H9 (cell line): ENCODE results near the gene LITAF. TPM values are rescaled to one million over a fixed set of nuclear protein-coding genes. Genes with fewer than 3 reads are reported as not detected.

ENCODE experiments used
- DNase-seq: peaks from one replicate; pipeline ENCODE4 v3.0.0-alpha.2; 2017
- H2AFZ ChIP-seq: one replicate; pipeline ENCODE4 v1.6.1; 2013; ENCODE audit warnings: mild to moderate bottlenecking, low read length, control low read depth, moderate library complexity
- H2AK5ac ChIP-seq: 2 replicates; pipeline ENCODE4 v1.6.1; 2013; ENCODE audit warnings: low read length, control low read depth, mixed read lengths; ENCODE audit not compliant: insufficient read length
- H2BK120ac ChIP-seq: one replicate; pipeline ENCODE4 v1.6.1; 2013; ENCODE audit warnings: low read depth, mild to moderate bottlenecking, low read length, control low read depth, inconsistent platforms; ENCODE audit not compliant: poor library complexity, severe bottlenecking
- H2BK12ac ChIP-seq: 2 replicates; pipeline ENCODE4 v1.6.1; 2013; ENCODE audit warnings: low read length, control low read depth, mixed read lengths, low read depth; ENCODE audit not compliant: insufficient read length
- H2BK15ac ChIP-seq: 2 replicates; pipeline ENCODE4 v1.6.1; 2013; ENCODE audit warnings: low read depth, low read length, control low read depth
- H2BK20ac ChIP-seq: one replicate; pipeline ENCODE4 v1.6.1; 2013; ENCODE audit warnings: low read depth, mild to moderate bottlenecking, low read length, control low read depth, inconsistent platforms; ENCODE audit not compliant: poor library complexity, severe bottlenecking
- H2BK5ac ChIP-seq: 2 replicates; pipeline ENCODE4 v1.6.1; 2013; ENCODE audit warnings: low read length, control low read depth, mixed read lengths; ENCODE audit not compliant: insufficient read length
- H3K14ac ChIP-seq: 2 replicates; pipeline ENCODE4 v1.6.1; 2013; ENCODE audit warnings: low read length, control low read depth; ENCODE audit not compliant: insufficient read depth
- H3K18ac ChIP-seq: 2 replicates; pipeline ENCODE4 v1.6.1; 2013; ENCODE audit warnings: low read depth, mild to moderate bottlenecking, mixed read lengths, low read length, control low read depth; ENCODE audit not compliant: insufficient read length
- H3K23ac ChIP-seq: 2 replicates; pipeline ENCODE4 v1.6.1; 2013; ENCODE audit warnings: low read length, control low read depth, mixed read lengths, low read depth; ENCODE audit not compliant: insufficient read length
- H3K23me2 ChIP-seq: 2 replicates; pipeline ENCODE4 v1.6.1; 2013; ENCODE audit warnings: low read depth, mild to moderate bottlenecking, mixed read lengths, low read length, control low read depth; ENCODE audit not compliant: insufficient read length, poor library complexity, severe bottlenecking
- H3K27ac ChIP-seq: 2 replicates; pipeline ENCODE4 v1.5.1; 2013; ENCODE audit warnings: low read length, control low read depth, mixed read lengths, low read depth; ENCODE audit not compliant: insufficient read length
- H3K27me3 ChIP-seq: 2 replicates; pipeline ENCODE4 v1.6.1; 2013; ENCODE audit warnings: low read length, control low read depth, inconsistent platforms; ENCODE audit not compliant: insufficient read depth
- H3K4ac ChIP-seq: 2 replicates; pipeline ENCODE4 v1.6.1; 2013; ENCODE audit warnings: low read depth, mild to moderate bottlenecking, control low read depth, inconsistent platforms, low read length, moderate library complexity
- H3K4me1 ChIP-seq: 2 replicates; pipeline ENCODE4 v1.6.1; 2013; ENCODE audit warnings: low read length, control low read depth, inconsistent platforms; ENCODE audit not compliant: insufficient read depth
- H3K4me2 ChIP-seq: 2 replicates; pipeline ENCODE4 v1.6.1; 2013; ENCODE audit warnings: low read length, control low read depth, mixed read lengths; ENCODE audit not compliant: insufficient read length, insufficient read depth
- H3K56ac ChIP-seq: 2 replicates; pipeline ENCODE4 v1.6.1; 2013; ENCODE audit warnings: low read depth, mild to moderate bottlenecking, mixed read lengths, low read length, control low read depth; ENCODE audit not compliant: insufficient read length
- H3K79me1 ChIP-seq: 2 replicates; pipeline ENCODE4 v1.6.1; 2013; ENCODE audit warnings: low read depth, mild to moderate bottlenecking, moderate library complexity, low read length, control low read depth, inconsistent platforms; ENCODE audit not compliant: insufficient read depth, poor library complexity, severe bottlenecking
- H3K79me2 ChIP-seq: 2 replicates; pipeline ENCODE4 v1.6.1; 2013; ENCODE audit warnings: low read length, control low read depth, inconsistent platforms; ENCODE audit not compliant: insufficient read depth
- H3K9ac ChIP-seq: 2 replicates; pipeline ENCODE4 v1.6.1; 2013; ENCODE audit warnings: low read length, control low read depth, mixed read lengths; ENCODE audit not compliant: insufficient read length; ENCODE audit errors: extremely low read depth
- H3K9me3 ChIP-seq: one replicate; pipeline ENCODE4 v1.6.1; 2013; ENCODE audit warnings: low read depth, low read length, inconsistent platforms; ENCODE audit not compliant: control insufficient read depth
- H3T11ph ChIP-seq: one replicate; pipeline ENCODE4 v1.6.1; 2013; ENCODE audit warnings: mild to moderate bottlenecking, low read length, control low read depth, inconsistent platforms
- H4K20me1 ChIP-seq: one replicate; pipeline ENCODE4 v1.6.1; 2013; ENCODE audit not compliant: control insufficient read depth, insufficient read length, insufficient read depth
- H4K5ac ChIP-seq: 2 replicates; pipeline ENCODE4 v1.6.1; 2013; ENCODE audit warnings: low read depth, mild to moderate bottlenecking, mixed read lengths, low read length, control low read depth; ENCODE audit not compliant: insufficient read length
- H4K8ac ChIP-seq: replicated peaks from 2 replicates; pipeline ENCODE4 v1.6.1; 2013; ENCODE audit warnings: low read length, control low read depth, mixed read lengths, low read depth; ENCODE audit not compliant: insufficient read length
- H4K91ac ChIP-seq: 2 replicates; pipeline ENCODE4 v1.6.1; 2013; ENCODE audit warnings: low read depth, mild to moderate bottlenecking, moderate library complexity, mixed read lengths, low read length, control low read depth; ENCODE audit not compliant: insufficient read length
- H3K27ac Mint-ChIP-seq, 3 experiments: 2 replicates in 2 of 3; 3 replicates in 1 of 3; pipeline ENCODE4 v1.8.0; 2020 to 2021; ENCODE audit warnings: mixed read lengths in 3 of 3, mild to moderate bottlenecking in 1 of 3, moderate library complexity in 1 of 3
- H3K27me3 Mint-ChIP-seq: 2 replicates; pipeline ENCODE4 v1.8.0; 2021; ENCODE audit warnings: low read depth, mild to moderate bottlenecking, moderate library complexity, mixed read lengths
- H3K36me3 Mint-ChIP-seq, 3 experiments: 2 replicates in 2 of 3; 3 replicates in 1 of 3; pipeline ENCODE4 v1.8.0; 2020 to 2021; ENCODE audit warnings: low read depth in 3 of 3, mixed read lengths in 3 of 3; ENCODE audit not compliant: insufficient read depth in 1 of 3
- H3K4me1 Mint-ChIP-seq, 2 experiments: 2 replicates each; pipeline ENCODE4 v1.8.0; 2020; ENCODE audit warnings: mixed read lengths in 2 of 2
- H3K4me3 Mint-ChIP-seq, 2 experiments: 2 replicates in 1 of 2; 3 replicates in 1 of 2; pipeline ENCODE4 v1.8.0; 2020 to 2021; ENCODE audit warnings: mild to moderate bottlenecking in 2 of 2, mixed read lengths in 2 of 2, moderate library complexity in 1 of 2
- H3K9me3 Mint-ChIP-seq, 2 experiments: 2 replicates in 1 of 2; 3 replicates in 1 of 2; pipeline ENCODE4 v1.8.0; 2020; ENCODE audit warnings: mild to moderate bottlenecking in 2 of 2, mixed read lengths in 2 of 2, moderate library complexity in 1 of 2
- WGBS: extraction: QIAGEN DNeasy Blood & Tissue Kit; methylation state at CpG from one replicate; pipeline ENCODE4 v1.1.7; 2013; ENCODE audit warnings: missing lambda C conversion rate, low lambda C conversion rate, mixed read lengths; ENCODE audit not compliant: insufficient read length; ENCODE audit errors: extremely low coverage; 5-methylcytosine and 5-hydroxymethylcytosine counted together
- total RNA-seq: library from RNA; stranded (reverse); gene quantifications from 2 replicates; pipeline ENCODE4 v1.2.1, GENCODE V29; 2021
- TF ChIP-seq, protein P1 (sequence below): fragments of 200-600 bp; sonication (generic); conservative IDR thresholded peaks from 3 replicates; pipeline ENCODE4 v1.8.0; 2021; ENCODE audit warnings: antibody characterized with exemption, mild to moderate bottlenecking

The LITAF gene
- total RNA-seq, 1 experiment from 2014 or later: 249 TPM

DNA sequence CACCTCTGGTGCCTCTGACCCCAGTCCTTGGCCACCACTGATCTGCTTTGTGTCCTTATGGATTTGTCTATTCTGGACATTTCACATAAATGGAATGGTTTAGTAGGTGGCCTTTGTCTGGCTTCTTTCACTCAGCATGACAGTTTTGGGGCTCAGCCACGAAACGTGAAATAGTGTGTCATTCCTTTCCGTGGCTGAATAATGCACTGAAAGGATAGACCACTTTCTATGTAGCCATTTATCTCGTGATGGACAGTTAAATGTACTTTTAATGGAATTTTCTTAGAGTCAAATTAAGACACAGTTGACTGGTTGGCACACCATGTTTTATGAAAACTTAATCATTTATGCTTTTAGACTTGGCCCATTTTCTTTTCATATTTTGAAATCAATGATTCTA lies 57.4 kb downstream of the LITAF start:
- no peak overlapping the region for H3K56ac ChIP-seq
- no peak overlapping the region for H3K18ac ChIP-seq
- no peak overlapping the region for H3K27ac Mint-ChIP-seq
- H3T11ph ChIP-seq: no peak overlapping the region
- no peaks in the 10 kb centered on the region for H3K27me3 ChIP-seq
- H3K36me3 Mint-ChIP-seq: 0 out of 7 replicates have a peak, but pooled peaks cover 0 to 6% (median 0%) of the 10 kb centered on the region in 3 experiments
- no peaks in the 10 kb centered on the region for H3K4me1 ChIP-seq
- H2AFZ ChIP-seq: no peak overlapping the region
- H3K4me2 ChIP-seq: no peak overlapping the region
- H3K4ac ChIP-seq: no peak overlapping the region
- H2BK5ac ChIP-seq: no peak overlapping the region
- no peak overlapping the region for H3K27ac ChIP-seq
- H3K14ac ChIP-seq: no peak overlapping the region
- H3K27me3 Mint-ChIP-seq: peaks cover 4% of the 10 kb centered on the region
- H3K4me3 Mint-ChIP-seq: no peak overlapping the region
- no CpG with 5 or more reads among the region's 4 CpGs for WGBS
- no peaks in the 10 kb centered on the region for H3K79me2 ChIP-seq
- H2BK20ac ChIP-seq: no peak overlapping the region
- H3K23ac ChIP-seq: no peak overlapping the region
- H2BK12ac ChIP-seq: no peak overlapping the region
- no peaks in the 10 kb centered on the region for H3K79me1 ChIP-seq
- no peak overlapping the region for H4K8ac ChIP-seq
- DNase-seq: no peak
- H3K9me3 ChIP-seq: no peaks in the 10 kb centered on the region
- H3K23me2 ChIP-seq: no peaks in the 10 kb centered on the region
- H3K9me3 Mint-ChIP-seq: peaks cover 0 to 4% of the 10 kb centered on the region in 2 experiments; a peak in 1 of 5 replicates
- H4K5ac ChIP-seq: no peak overlapping the region
- H2BK120ac ChIP-seq: no peak overlapping the region
- no peak overlapping the region for H4K91ac ChIP-seq
- H3K9ac ChIP-seq: no peak overlapping the region
- TF ChIP-seq, protein P1, sequence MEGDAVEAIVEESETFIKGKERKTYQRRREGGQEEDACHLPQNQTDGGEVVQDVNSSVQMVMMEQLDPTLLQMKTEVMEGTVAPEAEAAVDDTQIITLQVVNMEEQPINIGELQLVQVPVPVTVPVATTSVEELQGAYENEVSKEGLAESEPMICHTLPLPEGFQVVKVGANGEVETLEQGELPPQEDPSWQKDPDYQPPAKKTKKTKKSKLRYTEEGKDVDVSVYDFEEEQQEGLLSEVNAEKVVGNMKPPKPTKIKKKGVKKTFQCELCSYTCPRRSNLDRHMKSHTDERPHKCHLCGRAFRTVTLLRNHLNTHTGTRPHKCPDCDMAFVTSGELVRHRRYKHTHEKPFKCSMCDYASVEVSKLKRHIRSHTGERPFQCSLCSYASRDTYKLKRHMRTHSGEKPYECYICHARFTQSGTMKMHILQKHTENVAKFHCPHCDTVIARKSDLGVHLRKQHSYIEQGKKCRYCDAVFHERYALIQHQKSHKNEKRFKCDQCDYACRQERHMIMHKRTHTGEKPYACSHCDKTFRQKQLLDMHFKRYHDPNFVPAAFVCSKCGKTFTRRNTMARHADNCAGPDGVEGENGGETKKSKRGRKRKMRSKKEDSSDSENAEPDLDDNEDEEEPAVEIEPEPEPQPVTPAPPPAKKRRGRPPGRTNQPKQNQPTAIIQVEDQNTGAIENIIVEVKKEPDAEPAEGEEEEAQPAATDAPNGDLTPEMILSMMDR: no peak
- H4K20me1 ChIP-seq: no peaks in the 10 kb centered on the region
- no peak overlapping the region for H2AK5ac ChIP-seq
- H2BK15ac ChIP-seq: no peak overlapping the region
- H3K4me1 Mint-ChIP-seq: peaks cover 20 to 34% of the 10 kb centered on the region in 2 experiments
